ENCODE measurements around the gene KRT76. TPM values are rescaled to one million over a fixed set of nuclear protein-coding genes. Genes with fewer than 3 reads are reported as not detected.
"Not testable (repeated sequence)": the region's sequence is repeated elsewhere in the genome, so short reads cannot be mapped to it uniquely, and the experiment has no call there.

Gene KRT76
- total RNA-seq, 1 experiment from 2014 or later = not detected

GRCh38 chr12:52781399-52782082 is 4.4 kb upstream of the KRT76 start:
- DNase-seq (ENCODE audit: low spot score) = no peak

- DNase-seq (ENCODE audit: low spot score) = no peak
Measured at GRCh38 chr12:52779914-52780313, 2.8 kb upstream of the KRT76 start.

GRCh38 chr12:52778833-52779232 is 1.7 kb upstream of the KRT76 start:
- no peak for DNase-seq (ENCODE audit: low spot score)

- DNase-seq (ENCODE audit: low spot score) = no peak
Measured at GRCh38 chr12:52777566-52777965, 421 bp upstream of the KRT76 start.

- no peak for DNase-seq (ENCODE audit: low spot score)
Measured at GRCh38 chr12:52776435-52776834, 710 bp downstream of the KRT76 start.

GRCh38 chr12:52774629-52775250 is 2.4 kb downstream of the KRT76 start:
- no peak for DNase-seq (ENCODE audit: low spot score)

GRCh38 chr12:52772772-52773171 is 4.4 kb downstream of the KRT76 start:
- no peak for DNase-seq (ENCODE audit: low spot score)

GRCh38 chr12:52772188-52772587 is 5.0 kb downstream of the KRT76 start:
- DNase-seq (ENCODE audit: low spot score) = no peak

- DNase-seq (ENCODE audit: low spot score) = no peak
Measured at GRCh38 chr12:52771505-52771904, 5.6 kb downstream of the KRT76 start.

- DNase-seq (ENCODE audit: low spot score) = no peak
Measured at GRCh38 chr12:52771088-52771487, 6.1 kb downstream of the KRT76 start.

GRCh38 chr12:52769946-52770345 is 7.2 kb downstream of the KRT76 start:
- no peak for DNase-seq (ENCODE audit: low spot score)

- DNase-seq (ENCODE audit: low spot score) = no peak
Measured at GRCh38 chr12:52769354-52769753, 7.8 kb downstream of the KRT76 start.

- no peak for DNase-seq (ENCODE audit: low spot score)
Measured at GRCh38 chr12:52768479-52769200, 8.5 kb downstream of the KRT76 start.

- DNase-seq (ENCODE audit: low spot score) = no peak
Measured at GRCh38 chr12:52767427-52767826, 9.7 kb downstream of the KRT76 start.

GRCh38 chr12:52767020-52767379 is 10.1 kb downstream of the KRT76 start:
- no peak for DNase-seq (ENCODE audit: low spot score)

- DNase-seq (ENCODE audit: low spot score) = no peak
Measured at GRCh38 chr12:52766351-52767019, 10.7 kb downstream of the KRT76 start.

GRCh38 chr12:52765702-52766101 is 11.4 kb downstream of the KRT76 start:
- no peak for DNase-seq (ENCODE audit: low spot score)

- no peak for DNase-seq (ENCODE audit: low spot score)
Measured at GRCh38 chr12:52763991-52764390, 13.2 kb downstream of the KRT76 start.

- DNase-seq (ENCODE audit: low spot score) = no peak
Measured at GRCh38 chr12:52763036-52763659, 14.0 kb downstream of the KRT76 start.

GRCh38 chr12:52761802-52762201 is 15.3 kb downstream of the KRT76 start:
- no peak for DNase-seq (ENCODE audit: low spot score)

GRCh38 chr12:52761218-52761617 is 15.9 kb downstream of the KRT76 start:
- DNase-seq (ENCODE audit: low spot score) = not testable (repeated sequence)

- no peak for DNase-seq (ENCODE audit: low spot score)
Measured at GRCh38 chr12:52760623-52761022, 16.5 kb downstream of the KRT76 start.

Measured in HT-29 (cell line).